ENCODE data around the gene AGAP9. TPM values are rescaled to one million over a fixed set of nuclear protein-coding genes. Genes with fewer than 3 reads are reported as not detected.
"Not testable (repeated sequence)": the region's sequence is repeated elsewhere in the genome, so short reads cannot be mapped to it uniquely, and the experiment has no call there.

AGAP9 gene
- total and polyA plus RNA-seq, 2 of the 8 experiments (the other 6 are each of a cell fraction or from before 2014, with no cell fraction given) = 7.2 to 9.3 TPM

- H2BK20ac ChIP-seq (ENCODE audit: low read length); CTCF ChIA-PET (ENCODE audit: partially characterized antibody); H3K79me1 ChIP-seq (ENCODE audit: low read depth, low read length); H3K23ac ChIP-seq (ENCODE audit: insufficient read length); DNase-seq (ENCODE audit: low read depth in 1 of 2, low spot score in 2 of 2); H3K36me3 ChIP-seq (ENCODE audit: control insufficient read depth in 2 of 4, insufficient read depth in 4 of 4, low read length in 3 of 4); H2AFZ ChIP-seq (ENCODE audit: low read length); FAIRE-seq; H3K4me3 ChIP-seq (ENCODE audit: extremely low read depth in 1 of 4, insufficient read depth in 2 of 4, low read depth in 3 of 4, low read length in 4 of 4); H3K23me2 ChIP-seq (ENCODE audit: low read depth, low read length); H3K9ac ChIP-seq (replicated peaks in 1 of 4; ENCODE audit: extremely low read depth in 1 of 4, low read depth in 3 of 4, low read length in 3 of 4); H3K4ac ChIP-seq (replicated peaks; ENCODE audit: insufficient read length, low read depth, low read length); H3K56ac ChIP-seq (replicated peaks; ENCODE audit: insufficient read length, low read depth, low read length); H3K18ac ChIP-seq (ENCODE audit: extremely low read depth, low read length); H2BK5ac ChIP-seq (ENCODE audit: low read depth, low read length); H3K9me3 ChIP-seq (ENCODE audit: insufficient read depth in 2 of 2, low read depth in 1 of 2, low read length in 1 of 2); H4K20me1 ChIP-seq (replicated peaks in 1 of 2; ENCODE audit: control insufficient read depth in 1 of 2, insufficient read depth in 2 of 2, low read length in 2 of 2); H2BK12ac ChIP-seq (ENCODE audit: low read depth, low read length); H4K8ac ChIP-seq (ENCODE audit: extremely low read depth, insufficient read depth, low read length); H2BK15ac ChIP-seq (ENCODE audit: low read length); H3K4me1 ChIP-seq (replicated peaks in 1 of 4; ENCODE audit: control insufficient read depth in 3 of 4, insufficient read depth in 4 of 4, low read length in 3 of 4); H3K14ac ChIP-seq (ENCODE audit: insufficient read length); H3K4me2 ChIP-seq (ENCODE audit: insufficient read depth in 1 of 2, low read depth in 2 of 2, low read length in 2 of 2); H3K79me2 ChIP-seq (ENCODE audit: control insufficient read depth in 1 of 2, insufficient read depth in 2 of 2, low read length in 2 of 2); H2AK5ac ChIP-seq (ENCODE audit: low read depth, low read length); POLR2A ChIA-PET (ENCODE audit: partially characterized antibody); H3K27ac ChIP-seq (ENCODE audit: low read depth, low read length); H3K27me3 ChIP-seq (replicated peaks in 1 of 4; ENCODE audit: control insufficient read depth in 3 of 4, extremely low read depth in 1 of 4, insufficient read depth in 3 of 4, low read length in 3 of 4); H4K91ac ChIP-seq (replicated peaks; ENCODE audit: insufficient read length, low read length); H2BK120ac ChIP-seq (replicated peaks; ENCODE audit: low read depth, low read length); H4K5ac ChIP-seq (ENCODE audit: insufficient read length, low read depth, low read length): not testable (repeated sequence)
- no CpG with 5 or more reads among the region's 5 CpGs for WGBS, 2 experiments (ENCODE audit: extremely low coverage in 1 of 2, insufficient coverage in 1 of 2, insufficient read length in 1 of 2, insufficient replicate concordance in 2 of 2, low coverage in 1 of 2, low lambda C conversion rate in 2 of 2, missing lambda C conversion rate in 1 of 2)
Measured at GRCh38 chr10:47478114-47478513, 45.3 kb downstream of the AGAP9 start.

DNA sequence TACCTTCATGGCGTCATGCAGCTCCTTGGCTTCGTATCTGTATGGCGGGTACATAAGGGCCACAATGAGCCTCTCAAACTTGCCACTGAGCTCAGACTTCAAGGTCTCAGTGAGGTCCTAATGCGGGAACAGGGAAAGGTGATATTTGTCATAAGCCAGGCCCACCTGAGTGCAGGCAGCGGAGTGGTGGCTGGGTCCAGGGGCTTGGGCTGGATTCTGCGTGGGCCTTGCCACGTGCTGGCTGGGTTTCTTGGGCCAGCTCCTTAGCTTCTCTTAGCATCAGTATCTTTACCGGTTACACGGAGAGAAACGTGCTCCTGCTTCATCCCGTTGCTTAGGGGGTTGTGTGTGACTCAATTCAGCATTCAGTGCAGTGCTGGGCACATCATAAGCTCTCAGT is 46.4 kb downstream of the AGAP9 start:
- H3K23me2 ChIP-seq (ENCODE audit: low read depth, low read length); H3K27me3 ChIP-seq (replicated peaks in 1 of 4; ENCODE audit: control insufficient read depth in 3 of 4, extremely low read depth in 1 of 4, insufficient read depth in 3 of 4, low read length in 3 of 4); H3K36me3 ChIP-seq (ENCODE audit: control insufficient read depth in 2 of 4, insufficient read depth in 4 of 4, low read length in 3 of 4); H3K79me1 ChIP-seq (ENCODE audit: low read depth, low read length); H3K18ac ChIP-seq (ENCODE audit: extremely low read depth, low read length); H2BK120ac ChIP-seq (replicated peaks; ENCODE audit: low read depth, low read length); H3K9me3 ChIP-seq (ENCODE audit: insufficient read depth in 2 of 2, low read depth in 1 of 2, low read length in 1 of 2); H4K91ac ChIP-seq (replicated peaks; ENCODE audit: insufficient read length, low read length); H2BK15ac ChIP-seq (ENCODE audit: low read length); H2BK5ac ChIP-seq (ENCODE audit: low read depth, low read length); POLR2A ChIA-PET (ENCODE audit: partially characterized antibody); H4K5ac ChIP-seq (ENCODE audit: insufficient read length, low read depth, low read length); H4K8ac ChIP-seq (ENCODE audit: extremely low read depth, insufficient read depth, low read length); H2AK5ac ChIP-seq (ENCODE audit: low read depth, low read length); CTCF ChIA-PET (ENCODE audit: partially characterized antibody); H4K20me1 ChIP-seq (replicated peaks in 1 of 2; ENCODE audit: control insufficient read depth in 1 of 2, insufficient read depth in 2 of 2, low read length in 2 of 2); FAIRE-seq; H3K4me3 ChIP-seq (ENCODE audit: extremely low read depth in 1 of 4, insufficient read depth in 2 of 4, low read depth in 3 of 4, low read length in 4 of 4); H3K4ac ChIP-seq (replicated peaks; ENCODE audit: insufficient read length, low read depth, low read length); H3K4me2 ChIP-seq (ENCODE audit: insufficient read depth in 1 of 2, low read depth in 2 of 2, low read length in 2 of 2); H2BK20ac ChIP-seq (ENCODE audit: low read length); H3K56ac ChIP-seq (replicated peaks; ENCODE audit: insufficient read length, low read depth, low read length); H3K79me2 ChIP-seq (ENCODE audit: control insufficient read depth in 1 of 2, insufficient read depth in 2 of 2, low read length in 2 of 2); H2BK12ac ChIP-seq (ENCODE audit: low read depth, low read length); H3K27ac ChIP-seq (ENCODE audit: low read depth, low read length); H3K14ac ChIP-seq (ENCODE audit: insufficient read length); DNase-seq (ENCODE audit: low read depth in 1 of 2, low spot score in 2 of 2); H3K9ac ChIP-seq (replicated peaks in 1 of 4; ENCODE audit: extremely low read depth in 1 of 4, low read depth in 3 of 4, low read length in 3 of 4); H2AFZ ChIP-seq (ENCODE audit: low read length); H3K23ac ChIP-seq (ENCODE audit: insufficient read length); H3K4me1 ChIP-seq (replicated peaks in 1 of 4; ENCODE audit: control insufficient read depth in 3 of 4, insufficient read depth in 4 of 4, low read length in 3 of 4): not testable (repeated sequence)
- 100% methylated on average over 3 of the region's 11 CpGs; no CpG with 5 or more reads in 1 of the 2 experiments for WGBS, 2 experiments (ENCODE audit: extremely low coverage in 1 of 2, insufficient coverage in 1 of 2, insufficient read length in 1 of 2, insufficient replicate concordance in 2 of 2, low coverage in 1 of 2, low lambda C conversion rate in 2 of 2, missing lambda C conversion rate in 1 of 2)
